Lower leg skin (tissue), 3 donors: Measurements from ENCODE around the gene LMBR1L.

Source experiments
- CTCF ChIP-seq, 3 donors: fragments of 450-650 bp; IDR thresholded peaks; one replicate each; pipeline ENCODE4 v1.5.1; 2016; ENCODE audit warnings: antibody characterized with exemption in 3 of 3, mild to moderate bottlenecking in 3 of 3, moderate library complexity in 2 of 3
- POLR2A ChIP-seq, 2 donors: fragments of 450-650 bp; IDR thresholded peaks; one replicate each; pipeline ENCODE4 v1.6.1; 2016 to 2017; ENCODE audit warnings: antibody characterized with exemption in 2 of 2, mild to moderate bottlenecking in 1 of 2, moderate library complexity in 1 of 2

DNA sequence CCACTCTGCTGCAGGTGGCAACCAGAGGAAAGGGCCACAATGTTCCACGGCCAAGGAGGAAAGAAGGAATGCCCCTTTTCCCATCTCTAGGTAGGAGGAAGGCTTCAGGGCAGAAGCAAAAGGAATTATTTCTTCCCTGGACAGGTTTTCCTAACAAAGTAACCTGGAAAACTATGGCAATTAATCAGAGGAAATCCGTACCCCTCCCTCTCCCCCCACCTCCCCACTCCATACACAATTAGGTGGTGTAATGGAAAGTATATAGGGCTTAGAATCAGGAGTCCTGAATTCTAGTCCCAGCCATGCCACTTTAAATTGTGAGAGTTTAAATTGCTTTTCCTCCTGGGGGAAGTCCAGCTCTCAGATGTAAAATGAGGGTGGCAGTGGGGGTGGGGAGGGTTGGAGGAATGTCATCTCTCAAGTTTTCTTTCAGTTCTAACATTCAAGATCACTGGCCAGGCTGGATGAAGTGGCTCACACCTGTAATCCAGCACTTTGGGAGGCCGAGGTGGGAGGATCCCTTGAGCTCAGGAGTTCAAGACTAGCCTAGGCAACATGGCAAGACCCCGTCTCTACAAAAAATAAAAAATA, 17.7 kb downstream of the LMBR1L start:
- TF ChIP-seq CTCF (IDR thresholded peaks at IDR 0.05) (no peak), POLR2A (IDR thresholded peaks at IDR 0.05) (no peak)
